ENCODE data around the gene PRAMEF12. TPM values are rescaled to one million over a fixed set of nuclear protein-coding genes. Genes with fewer than 3 reads are reported as not detected.

The PRAMEF12 gene
- total RNA-seq, 1 donor from 2014 or later: not detected

DNA sequence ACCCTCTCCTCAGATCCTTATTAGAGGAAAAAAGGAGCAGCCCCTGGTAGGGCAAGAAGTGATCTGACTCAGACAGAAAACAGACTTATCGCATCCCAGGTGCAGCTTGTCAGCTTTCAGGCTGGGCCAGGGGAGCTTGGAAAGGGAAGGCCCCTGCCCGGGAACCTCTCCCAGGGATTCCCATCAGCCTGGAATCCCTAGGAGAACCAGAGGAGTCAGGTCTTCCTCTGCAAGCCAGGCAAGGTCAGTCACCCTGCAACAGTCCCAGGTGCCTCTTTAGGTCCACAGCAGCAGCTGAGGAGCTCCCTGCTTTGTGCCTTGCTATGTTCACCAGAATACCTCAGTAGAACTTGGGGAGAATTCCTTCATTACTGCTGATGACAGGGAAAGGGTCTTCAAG is 2.9 kb upstream of the PRAMEF12 start:
- peak overlapping the region; percentile 39 for H3K27ac Mint-ChIP-seq
- no peak for DNase-seq (ENCODE audit: extremely low spot score, unreplicated experiment)
- H3K4me3 Mint-ChIP-seq: no peak overlapping the region
- TF ChIP-seq, protein P1, sequence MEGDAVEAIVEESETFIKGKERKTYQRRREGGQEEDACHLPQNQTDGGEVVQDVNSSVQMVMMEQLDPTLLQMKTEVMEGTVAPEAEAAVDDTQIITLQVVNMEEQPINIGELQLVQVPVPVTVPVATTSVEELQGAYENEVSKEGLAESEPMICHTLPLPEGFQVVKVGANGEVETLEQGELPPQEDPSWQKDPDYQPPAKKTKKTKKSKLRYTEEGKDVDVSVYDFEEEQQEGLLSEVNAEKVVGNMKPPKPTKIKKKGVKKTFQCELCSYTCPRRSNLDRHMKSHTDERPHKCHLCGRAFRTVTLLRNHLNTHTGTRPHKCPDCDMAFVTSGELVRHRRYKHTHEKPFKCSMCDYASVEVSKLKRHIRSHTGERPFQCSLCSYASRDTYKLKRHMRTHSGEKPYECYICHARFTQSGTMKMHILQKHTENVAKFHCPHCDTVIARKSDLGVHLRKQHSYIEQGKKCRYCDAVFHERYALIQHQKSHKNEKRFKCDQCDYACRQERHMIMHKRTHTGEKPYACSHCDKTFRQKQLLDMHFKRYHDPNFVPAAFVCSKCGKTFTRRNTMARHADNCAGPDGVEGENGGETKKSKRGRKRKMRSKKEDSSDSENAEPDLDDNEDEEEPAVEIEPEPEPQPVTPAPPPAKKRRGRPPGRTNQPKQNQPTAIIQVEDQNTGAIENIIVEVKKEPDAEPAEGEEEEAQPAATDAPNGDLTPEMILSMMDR (conservative IDR thresholded peaks at IDR 0.05): no peak
- H3K4me1 Mint-ChIP-seq (ENCODE audit: unreplicated experiment): no peaks in the 10 kb centered on the region
- H3K9me3 Mint-ChIP-seq: no peaks in the 10 kb centered on the region
- peaks cover 39% of the 10 kb centered on the region for H3K27me3 Mint-ChIP-seq
- no peaks in the 10 kb centered on the region for H3K36me3 Mint-ChIP-seq

DNA sequence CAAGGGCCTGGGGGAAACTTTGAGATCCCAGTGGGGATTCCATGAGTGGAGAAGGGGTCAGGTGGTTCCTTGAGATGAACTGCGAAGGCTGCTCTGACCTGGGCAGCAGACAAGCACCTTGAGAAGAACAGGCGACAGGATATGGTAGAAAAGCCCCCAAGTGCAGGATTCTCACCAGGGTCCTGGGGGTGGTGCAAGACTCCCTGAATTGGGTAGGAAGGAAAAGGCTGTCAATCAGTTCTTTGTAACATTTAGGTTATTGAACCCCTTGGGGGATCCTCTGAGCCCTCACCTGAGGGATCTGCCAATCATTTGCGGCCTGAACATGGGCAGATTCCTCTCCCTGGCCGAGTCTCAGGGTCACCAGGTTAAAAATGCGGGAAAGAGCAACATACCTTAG is 2.4 kb upstream of the PRAMEF12 start:
- peaks cover 42% of the 10 kb centered on the region for H3K27me3 Mint-ChIP-seq
- no peak overlapping the region for H3K4me3 Mint-ChIP-seq
- H3K36me3 Mint-ChIP-seq: no peaks in the 10 kb centered on the region
- H3K4me1 Mint-ChIP-seq (ENCODE audit: unreplicated experiment): no peaks in the 10 kb centered on the region
- no peak overlapping the region for H3K27ac Mint-ChIP-seq
- H3K9me3 Mint-ChIP-seq: no peaks in the 10 kb centered on the region
- TF ChIP-seq, protein P1 (conservative IDR thresholded peaks at IDR 0.05): no peak
- DNase-seq (ENCODE audit: extremely low spot score, unreplicated experiment): no peak

DNA sequence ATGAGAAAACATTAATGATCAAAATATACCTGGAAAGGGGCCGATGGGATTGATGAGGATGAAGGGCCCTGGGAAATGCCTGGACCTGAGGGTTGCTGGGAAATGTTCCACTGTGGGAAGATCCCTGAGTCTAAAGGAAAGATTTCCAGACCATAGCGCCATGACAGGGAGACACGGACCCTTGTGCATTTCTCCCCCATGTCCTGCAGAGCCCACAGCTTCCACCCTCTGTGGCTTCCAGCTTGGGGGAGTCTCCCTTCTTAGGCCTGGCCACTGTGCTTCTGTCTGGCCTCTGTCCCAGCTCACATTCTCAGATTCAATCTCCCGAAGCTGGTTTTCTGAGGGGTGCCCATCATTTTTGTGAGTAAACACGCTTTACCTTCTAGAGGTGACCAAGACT is 1.0 kb upstream of the PRAMEF12 start:
- Mint-ChIP-seq H3K36me3 (no peaks in the 10 kb centered on the region), H3K4me1 (ENCODE audit: unreplicated experiment) (no peaks in the 10 kb centered on the region), H3K4me3 (no peak overlapping the region), H3K27ac (no peak overlapping the region), H3K9me3 (no peaks in the 10 kb centered on the region), H3K27me3 (peaks cover 46% of the 10 kb centered on the region)
- no peak for DNase-seq (ENCODE audit: extremely low spot score, unreplicated experiment)
- TF ChIP-seq, protein P1 (conservative IDR thresholded peaks at IDR 0.05): no peak

DNA sequence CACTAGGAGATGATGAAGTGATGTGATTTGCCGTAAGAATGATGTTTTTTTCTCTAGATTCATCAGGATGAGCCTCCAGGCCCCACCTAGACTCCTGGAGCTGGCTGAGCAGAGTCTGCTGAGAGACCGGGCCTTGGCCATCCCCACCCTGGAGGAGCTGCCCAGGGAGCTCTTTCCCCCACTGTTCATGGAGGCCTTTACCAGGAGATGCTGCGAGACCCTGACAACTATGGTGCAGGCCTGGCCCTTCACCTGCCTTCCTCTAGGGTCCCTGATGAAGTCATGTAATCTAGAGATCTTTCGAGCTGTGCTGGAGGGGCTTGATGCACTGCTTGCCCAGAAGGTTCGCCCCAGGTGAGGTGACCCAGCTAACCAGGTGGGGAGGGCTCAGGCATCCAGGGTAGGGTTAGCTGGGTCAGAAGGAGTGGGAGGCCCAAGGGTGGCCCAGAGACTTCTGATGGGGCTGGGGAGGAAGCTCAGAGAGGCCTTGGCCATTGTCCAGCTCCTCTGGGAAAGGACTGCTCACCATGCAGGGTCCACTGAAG is 1.3 kb downstream of the PRAMEF12 start:
- Mint-ChIP-seq H3K36me3 (no peaks in the 10 kb centered on the region), H3K4me3 (no peak overlapping the region), H3K9me3 (no peaks in the 10 kb centered on the region), H3K4me1 (ENCODE audit: unreplicated experiment) (no peaks in the 10 kb centered on the region), H3K27ac (no peak overlapping the region), H3K27me3 (peaks cover 51% of the 10 kb centered on the region)
- TF ChIP-seq, protein P1 (conservative IDR thresholded peaks at IDR 0.05): no peak
- DNase-seq (ENCODE audit: extremely low spot score, unreplicated experiment): no peak

DNA sequence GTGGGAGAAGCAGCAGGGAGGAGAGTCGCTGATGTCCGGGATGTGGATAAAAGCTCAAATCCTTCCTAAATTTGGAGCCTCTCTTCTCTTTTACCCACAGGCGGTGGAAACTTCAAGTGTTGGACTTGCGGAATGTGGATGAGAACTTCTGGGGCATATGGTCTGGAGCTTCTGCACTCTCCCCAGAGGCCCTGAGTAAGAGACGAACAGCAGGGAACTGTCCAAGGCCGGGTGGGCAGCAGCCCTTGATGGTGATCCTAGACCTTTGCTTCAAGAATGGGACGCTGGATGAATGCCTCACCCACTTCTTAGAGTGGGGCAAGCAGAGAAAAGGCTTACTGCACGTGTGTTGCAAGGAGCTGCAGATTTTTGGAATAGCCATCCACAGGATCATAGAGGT is 1.9 kb downstream of the PRAMEF12 start:
- Mint-ChIP-seq H3K27ac (no peak overlapping the region), H3K4me3 (no peak overlapping the region), H3K36me3 (no peaks in the 10 kb centered on the region), H3K27me3 (peaks cover 46% of the 10 kb centered on the region), H3K4me1 (ENCODE audit: unreplicated experiment) (no peaks in the 10 kb centered on the region), H3K9me3 (no peaks in the 10 kb centered on the region)
- TF ChIP-seq, protein P1 (conservative IDR thresholded peaks at IDR 0.05): no peak
- no peak for DNase-seq (ENCODE audit: extremely low spot score, unreplicated experiment)

All from type B pancreatic cell (in vitro differentiated cells).